SJCRH30 (cell line): ENCODE measurements around the gene GLB1L2. TPM values are rescaled to one million over a fixed set of nuclear protein-coding genes. Genes with fewer than 3 reads are reported as not detected.

Experiments used
- DNase-seq, 2 experiments: peaks; one replicate each; pipeline ENCODE4 v3.0.0-alpha.2; 2015 to 2020
- H3K27ac ChIP-seq: fragments of 250-450 bp; sonication (Bioruptor Pico); 2 replicates; pipeline ENCODE4 v1.5.1; 2020; ENCODE audit warnings: mild to moderate bottlenecking, moderate library complexity
- H3K27me3 ChIP-seq: fragments of 250-450 bp; sonication (Bioruptor Pico); 2 replicates; pipeline ENCODE4 v1.5.1; 2020; ENCODE audit warnings: mild to moderate bottlenecking, moderate library complexity
- H3K36me3 ChIP-seq: fragments of 250-450 bp; sonication (Bioruptor Pico); 2 replicates; pipeline ENCODE4 v1.5.1; 2020; ENCODE audit warnings: mild to moderate bottlenecking, moderate library complexity
- H3K4me1 ChIP-seq: fragments of 250-450 bp; sonication (Bioruptor Pico); 2 replicates; pipeline ENCODE4 v1.5.1; 2020; ENCODE audit warnings: mild to moderate bottlenecking, moderate library complexity
- H3K4me3 ChIP-seq: fragments of 250-450 bp; sonication (Bioruptor Pico); 2 replicates; pipeline ENCODE4 v1.5.1; 2020; ENCODE audit warnings: mild to moderate bottlenecking, moderate library complexity
- H3K9me3 ChIP-seq: fragments of 250-450 bp; sonication (Bioruptor Pico); replicated peaks from 2 replicates; pipeline ENCODE4 v1.5.1; 2020; ENCODE audit warnings: mild to moderate bottlenecking, moderate library complexity
- total RNA-seq: library from RNA; depleted of rRNA; stranded (reverse); fragments of >200 nt; shearing (Covaris generic); gene quantifications from 2 replicates; pipeline ENCODE4 v1.2.3, GENCODE V29; 2014

GLB1L2 gene
- total RNA-seq, 1 experiment from 2014 or later: not detected

- Histone ChIP-seq H3K36me3 (no peaks in the 10 kb centered on the region), H3K9me3 (no peaks in the 10 kb centered on the region), H3K27ac (no peak overlapping the region), H3K27me3 (peaks cover 31% of the 10 kb centered on the region), H3K4me1 (no peaks in the 10 kb centered on the region), H3K4me3 (no peak overlapping the region)
- no peak for DNase-seq
Observed at GRCh38 chr11:134376150-134376921, 44.5 kb downstream of the GLB1L2 start.

GRCh38 chr11:134377876-134378275, 46.1 kb downstream of the GLB1L2 start:
- Histone ChIP-seq H3K36me3 (no peaks in the 10 kb centered on the region), H3K4me1 (no peaks in the 10 kb centered on the region), H3K4me3 (no peak overlapping the region), H3K27me3 (peaks cover 26% of the 10 kb centered on the region), H3K9me3 (no peaks in the 10 kb centered on the region), H3K27ac (no peak overlapping the region)
- no peak for DNase-seq

- no peaks in the 10 kb centered on the region for H3K9me3 ChIP-seq
Observed at GRCh38 chr11:134379241-134379640, 47.5 kb downstream of the GLB1L2 start.

GRCh38 chr11:134380229-134380628, 48.4 kb downstream of the GLB1L2 start:
- H3K36me3 ChIP-seq: no peaks in the 10 kb centered on the region
- no peaks in the 10 kb centered on the region for H3K4me1 ChIP-seq
- no peak overlapping the region for H3K27ac ChIP-seq
- H3K9me3 ChIP-seq: no peaks in the 10 kb centered on the region
- H3K4me3 ChIP-seq: no peak overlapping the region
- no peak for DNase-seq
- H3K27me3 ChIP-seq: peaks cover 17% of the 10 kb centered on the region

More at GRCh38 chr11:134379241-134379640, 47.5 kb downstream of the GLB1L2 start:
- Histone ChIP-seq H3K36me3 (no peaks in the 10 kb centered on the region), H3K27me3 (peaks cover 17% of the 10 kb centered on the region), H3K4me1 (no peaks in the 10 kb centered on the region), H3K4me3 (no peak overlapping the region), H3K27ac (no peak overlapping the region)
- DNase-seq: no peak

GRCh38 chr11:134380785-134381184, 49.0 kb downstream of the GLB1L2 start:
- no peak for DNase-seq
- Histone ChIP-seq H3K36me3 (no peaks in the 10 kb centered on the region), H3K9me3 (no peaks in the 10 kb centered on the region), H3K27me3 (peaks cover 17% of the 10 kb centered on the region), H3K4me3 (no peak overlapping the region), H3K27ac (no peak overlapping the region), H3K4me1 (no peaks in the 10 kb centered on the region)

- Histone ChIP-seq H3K9me3 (no peaks in the 10 kb centered on the region), H3K4me1 (no peaks in the 10 kb centered on the region), H3K36me3 (no peaks in the 10 kb centered on the region), H3K27me3 (peaks cover 17% of the 10 kb centered on the region), H3K27ac (no peak overlapping the region), H3K4me3 (no peak overlapping the region)
- no peak for DNase-seq
Observed at GRCh38 chr11:134382257-134382656, 50.5 kb downstream of the GLB1L2 start.

GRCh38 chr11:134382830-134383229, 51.0 kb downstream of the GLB1L2 start:
- no peak for DNase-seq
- H3K27ac ChIP-seq: no peak overlapping the region
- no peaks in the 10 kb centered on the region for H3K9me3 ChIP-seq
- peaks cover 16% of the 10 kb centered on the region for H3K27me3 ChIP-seq
- H3K36me3 ChIP-seq: no peaks in the 10 kb centered on the region
- H3K4me1 ChIP-seq: no peaks in the 10 kb centered on the region
- no peak overlapping the region for H3K4me3 ChIP-seq

- no peaks in the 10 kb centered on the region for H3K4me1 ChIP-seq
- no peak for DNase-seq
- H3K4me3 ChIP-seq: no peak overlapping the region
- no peaks in the 10 kb centered on the region for H3K9me3 ChIP-seq
- no peaks in the 10 kb centered on the region for H3K36me3 ChIP-seq
- no peak overlapping the region for H3K27ac ChIP-seq
- peaks cover 9% of the 10 kb centered on the region; the same call in 1 of the 2 replicates for H3K27me3 ChIP-seq
Observed at GRCh38 chr11:134383576-134384221, 51.9 kb downstream of the GLB1L2 start.

- Histone ChIP-seq H3K27me3 (peaks cover 9% of the 10 kb centered on the region; the same call in 1 of the 2 replicates), H3K27ac (no peak overlapping the region), H3K36me3 (no peaks in the 10 kb centered on the region), H3K4me3 (no peak overlapping the region), H3K9me3 (no peaks in the 10 kb centered on the region), H3K4me1 (no peaks in the 10 kb centered on the region)
- DNase-seq: no peak
Observed at GRCh38 chr11:134384406-134384805, 52.6 kb downstream of the GLB1L2 start.

- Histone ChIP-seq H3K4me3 (no peak overlapping the region), H3K4me1 (no peaks in the 10 kb centered on the region), H3K27me3 (0 out of 2 replicates have a peak, but pooled peaks cover 4% of the 10 kb centered on the region), H3K27ac (no peak overlapping the region), H3K36me3 (no peaks in the 10 kb centered on the region), H3K9me3 (no peaks in the 10 kb centered on the region)
- DNase-seq: no peak
Observed at GRCh38 chr11:134385171-134385570, 53.4 kb downstream of the GLB1L2 start.

- 0 out of 2 replicates have a peak, but pooled peaks cover 3% of the 10 kb centered on the region for H3K27me3 ChIP-seq
- DNase-seq: peak; percentile 25 to 43
- H3K27ac ChIP-seq: no peak overlapping the region
- no peak overlapping the region for H3K4me3 ChIP-seq
- no peaks in the 10 kb centered on the region for H3K4me1 ChIP-seq
- no peaks in the 10 kb centered on the region for H3K36me3 ChIP-seq
- H3K9me3 ChIP-seq: no peaks in the 10 kb centered on the region
Observed at GRCh38 chr11:134385774-134386565, 54.2 kb downstream of the GLB1L2 start.

GRCh38 chr11:134386945-134387344, 55.2 kb downstream of the GLB1L2 start:
- H3K4me1 ChIP-seq: no peaks in the 10 kb centered on the region
- no peak overlapping the region for H3K4me3 ChIP-seq
- no peak overlapping the region for H3K27ac ChIP-seq
- H3K9me3 ChIP-seq: no peaks in the 10 kb centered on the region
- H3K27me3 ChIP-seq: 0 out of 2 replicates have a peak, but pooled peaks cover 3% of the 10 kb centered on the region
- DNase-seq: no peak
- H3K36me3 ChIP-seq: no peaks in the 10 kb centered on the region

GRCh38 chr11:134387501-134387900, 55.7 kb downstream of the GLB1L2 start:
- Histone ChIP-seq H3K4me3 (no peak overlapping the region), H3K36me3 (no peaks in the 10 kb centered on the region), H3K9me3 (no peaks in the 10 kb centered on the region), H3K27ac (no peak overlapping the region), H3K27me3 (0 out of 2 replicates have a peak, but pooled peaks cover 4% of the 10 kb centered on the region), H3K4me1 (no peaks in the 10 kb centered on the region)
- no peak for DNase-seq

GRCh38 chr11:134388590-134388989, 56.8 kb downstream of the GLB1L2 start:
- H3K4me3 ChIP-seq: no peak overlapping the region
- no peak overlapping the region for H3K27ac ChIP-seq
- no peaks in the 10 kb centered on the region for H3K36me3 ChIP-seq
- DNase-seq: no peak
- no peaks in the 10 kb centered on the region for H3K4me1 ChIP-seq
- 0 out of 2 replicates have a peak, but pooled peaks cover 4% of the 10 kb centered on the region for H3K27me3 ChIP-seq
- no peaks in the 10 kb centered on the region for H3K9me3 ChIP-seq
